Measurements from ENCODE around the gene S1PR1.

Gene S1PR1

GRCh38 chr1:101261623-101262022 is 24.8 kb downstream of the S1PR1 start:
- no peak overlapping the region for H3K4me3 ChIP-seq (ENCODE audit: low read length)
- no peak for TF ChIP-seq CTCF (conservative IDR thresholded peaks at IDR 0.05; ENCODE audit: low read length)
- no peak for DNase-seq (ENCODE audit: low read depth)

GRCh38 chr1:101262060-101262459 is 25.2 kb downstream of the S1PR1 start:
- no peak overlapping the region for H3K4me3 ChIP-seq (ENCODE audit: low read length)
- no peak for TF ChIP-seq CTCF (conservative IDR thresholded peaks at IDR 0.05; ENCODE audit: low read length)
- DNase-seq (ENCODE audit: low read depth), result no peak

- DNase-seq (ENCODE audit: low read depth), result peak; percentile 25
- no peak for TF ChIP-seq CTCF (conservative IDR thresholded peaks at IDR 0.05; ENCODE audit: low read length)
- no peak overlapping the region for H3K4me3 ChIP-seq (ENCODE audit: low read length)
Observed at GRCh38 chr1:101262630-101263348, 26.0 kb downstream of the S1PR1 start.

- H3K4me3 ChIP-seq (ENCODE audit: low read length), result no peak overlapping the region
- TF ChIP-seq CTCF (conservative IDR thresholded peaks at IDR 0.05; ENCODE audit: low read length), result no peak
- no peak for DNase-seq (ENCODE audit: low read depth)
Observed at GRCh38 chr1:101264697-101265096, 27.9 kb downstream of the S1PR1 start.

GRCh38 chr1:101265684-101266083 is 28.9 kb downstream of the S1PR1 start:
- DNase-seq (ENCODE audit: low read depth), result no peak
- no peak overlapping the region for H3K4me3 ChIP-seq (ENCODE audit: low read length)
- TF ChIP-seq CTCF (conservative IDR thresholded peaks at IDR 0.05; ENCODE audit: low read length), result no peak

GRCh38 chr1:101267082-101267481 is 30.3 kb downstream of the S1PR1 start:
- no peak overlapping the region for H3K4me3 ChIP-seq (ENCODE audit: low read length)
- DNase-seq (ENCODE audit: low read depth), result no peak
- TF ChIP-seq CTCF (conservative IDR thresholded peaks at IDR 0.05; ENCODE audit: low read length), result no peak

- H3K4me3 ChIP-seq (ENCODE audit: low read length), result no peak overlapping the region
- no peak for DNase-seq (ENCODE audit: low read depth)
- TF ChIP-seq CTCF (conservative IDR thresholded peaks at IDR 0.05; ENCODE audit: low read length), result no peak
Observed at GRCh38 chr1:101268893-101269292, 32.1 kb downstream of the S1PR1 start.

Data from AG10803 (cell line).